A673 (cell line): ENCODE results near the gene CFAP300.

Source experiments
- CTCF ChIP-seq: fragments of 300-800, 200-600 bp; sonication (generic); conservative IDR thresholded peaks from 2 replicates; pipeline ENCODE4 v1.5.1; 2017; ENCODE audit warnings: low read depth, mild to moderate bottlenecking, antibody characterized with exemption, low read length, moderate library complexity, mixed read lengths
- EZH2 ChIP-seq: fragments of 200-600 bp; sonication (generic); IDR thresholded peaks from 2 replicates; pipeline ENCODE4 v1.6.1; 2017; ENCODE audit warnings: borderline replicate concordance, low read depth, mild to moderate bottlenecking, mixed read lengths, antibody characterized with exemption, low read length; ENCODE audit not compliant: poor library complexity, severe bottlenecking

- TF ChIP-seq CTCF (no peak), EZH2 (no peak)
These were observed 68.3 kb downstream of the CFAP300 start for GRCh38 chr11:102115557-102115956.
